A673 (cell line): ENCODE results near the gene CDC45. TPM values are rescaled to one million over a fixed set of nuclear protein-coding genes. Genes with fewer than 3 reads are reported as not detected.

ENCODE experiments used
- BruUV-seq: library from RNA; stranded (reverse); fragments of 400-500 nt; replicated peaks from 2 replicates; lab custom pipeline; 2021; lab: Mats Ljungman, UMichigan
- CTCF ChIA-PET: fragments of 300-600 bp; sonication (Branson Sonifier 250); formaldehyde crosslinking; loops from one replicate; lab custom pipeline; 2022; ENCODE audit warnings: antibody characterized with exemption; lab: Charles Lee
- POLR2A ChIA-PET: fragments of 300-600 bp; sonication (Branson Sonifier 250); formaldehyde crosslinking; loops from one replicate; lab custom pipeline; 2022; ENCODE audit warnings: antibody characterized with exemption; ENCODE audit not compliant: low non-redundant PET; lab: Charles Lee
- DNase-seq: peaks from one replicate; pipeline ENCODE4 v3.0.0-alpha.2; 2015; ENCODE audit warnings: low spot score
- H3K27ac ChIP-seq: fragments of 200-600 bp; sonication (generic); 2 replicates; pipeline ENCODE4 v1.5.1; 2016; ENCODE audit warnings: mixed run types, low read depth, mild to moderate bottlenecking, mixed read lengths, antibody characterized with exemption, low read length; ENCODE audit not compliant: poor library complexity, severe bottlenecking
- H3K27me3 ChIP-seq: fragments of 200-600 bp; sonication (generic); replicated peaks from 2 replicates; pipeline ENCODE4 v1.6.1; 2017; ENCODE audit warnings: mixed run types, low read depth, mild to moderate bottlenecking, mixed read lengths, antibody characterized with exemption, low read length; ENCODE audit not compliant: insufficient read depth, poor library complexity
- H3K36me3 ChIP-seq: fragments of 200-600 bp; sonication (generic); 2 replicates; pipeline ENCODE4 v1.6.1; 2016; ENCODE audit warnings: mixed run types, mild to moderate bottlenecking, mixed read lengths, antibody characterized with exemption, low read length; ENCODE audit not compliant: insufficient read depth, poor library complexity, severe bottlenecking
- H3K4me1 ChIP-seq: fragments of 200-600 bp; sonication (generic); 2 replicates; pipeline ENCODE4 v1.6.1; 2017; ENCODE audit warnings: mixed run types, mild to moderate bottlenecking, mixed read lengths, antibody characterized with exemption, low read length; ENCODE audit not compliant: insufficient read depth, poor library complexity, severe bottlenecking
- H3K4me3 ChIP-seq: fragments of 200-600 bp; sonication (generic); 2 replicates; pipeline ENCODE4 v1.5.1; 2016; ENCODE audit warnings: low read depth, mixed run types, mild to moderate bottlenecking, mixed read lengths, low read length; ENCODE audit not compliant: poor library complexity, severe bottlenecking
- H3K9me3 ChIP-seq: fragments of 200-600 bp; sonication (generic); 2 replicates; pipeline ENCODE4 v1.6.1; 2016; ENCODE audit warnings: mixed run types, low read depth, mild to moderate bottlenecking, mixed read lengths, antibody characterized with exemption, low read length; ENCODE audit not compliant: poor library complexity, severe bottlenecking
- EZH2 ChIP-seq: fragments of 200-600 bp; sonication (generic); IDR thresholded peaks from 2 replicates; pipeline ENCODE4 v1.6.1; 2017; ENCODE audit warnings: borderline replicate concordance, low read depth, mild to moderate bottlenecking, mixed read lengths, antibody characterized with exemption, low read length; ENCODE audit not compliant: poor library complexity, severe bottlenecking
- intact Hi-C: fragments of 100-400 bp; cut with micrococcal nuclease; formaldehyde crosslinking; loops from one replicate; pipeline ENCODE4 v1.10.0; 2022; ENCODE audit not compliant: unreplicated experiment
- total RNA-seq: library from RNA; stranded (reverse); gene quantifications from 2 replicates; pipeline ENCODE4 v1.2.3, GENCODE V29; 2021
- TF ChIP-seq, protein P1 (sequence below): fragments of 300-800, 200-600 bp; sonication (generic); conservative IDR thresholded peaks from 2 replicates; pipeline ENCODE4 v1.5.1; 2017; ENCODE audit warnings: low read depth, mild to moderate bottlenecking, antibody characterized with exemption, low read length, moderate library complexity, mixed read lengths

The CDC45 gene
- total RNA-seq, 1 experiment from 2014 or later: 79.2 TPM

GRCh38 chr22:19508024-19508776 is 28.5 kb downstream of the CDC45 start:
- no peak for TF ChIP-seq EZH2
- TF ChIP-seq, protein P1, sequence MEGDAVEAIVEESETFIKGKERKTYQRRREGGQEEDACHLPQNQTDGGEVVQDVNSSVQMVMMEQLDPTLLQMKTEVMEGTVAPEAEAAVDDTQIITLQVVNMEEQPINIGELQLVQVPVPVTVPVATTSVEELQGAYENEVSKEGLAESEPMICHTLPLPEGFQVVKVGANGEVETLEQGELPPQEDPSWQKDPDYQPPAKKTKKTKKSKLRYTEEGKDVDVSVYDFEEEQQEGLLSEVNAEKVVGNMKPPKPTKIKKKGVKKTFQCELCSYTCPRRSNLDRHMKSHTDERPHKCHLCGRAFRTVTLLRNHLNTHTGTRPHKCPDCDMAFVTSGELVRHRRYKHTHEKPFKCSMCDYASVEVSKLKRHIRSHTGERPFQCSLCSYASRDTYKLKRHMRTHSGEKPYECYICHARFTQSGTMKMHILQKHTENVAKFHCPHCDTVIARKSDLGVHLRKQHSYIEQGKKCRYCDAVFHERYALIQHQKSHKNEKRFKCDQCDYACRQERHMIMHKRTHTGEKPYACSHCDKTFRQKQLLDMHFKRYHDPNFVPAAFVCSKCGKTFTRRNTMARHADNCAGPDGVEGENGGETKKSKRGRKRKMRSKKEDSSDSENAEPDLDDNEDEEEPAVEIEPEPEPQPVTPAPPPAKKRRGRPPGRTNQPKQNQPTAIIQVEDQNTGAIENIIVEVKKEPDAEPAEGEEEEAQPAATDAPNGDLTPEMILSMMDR: no peak
- ChIA-PET CTCF (no interaction called here), POLR2A (interaction anchor here (0.6 kb wide), 1 partner anchor 20 kb away, joined by 17 read pairs; no protein-coding TSS in a partner anchor)
- DNase-seq: no peak
- Histone ChIP-seq H3K27me3 (no peaks in the 10 kb centered on the region), H3K27ac (no peak overlapping the region), H3K36me3 (peaks cover 32% of the 10 kb centered on the region), H3K4me3 (no peak overlapping the region), H3K9me3 (no peaks in the 10 kb centered on the region), H3K4me1 (no peaks in the 10 kb centered on the region)
- BruUV-seq: no TSS peak
- intact Hi-C loops: no loop called here

GRCh38 chr22:19509191-19509590 is 29.5 kb downstream of the CDC45 start:
- Histone ChIP-seq H3K9me3 (no peaks in the 10 kb centered on the region), H3K4me3 (no peak overlapping the region), H3K27ac (no peak overlapping the region), H3K36me3 (peaks cover 40% of the 10 kb centered on the region), H3K4me1 (no peaks in the 10 kb centered on the region), H3K27me3 (no peaks in the 10 kb centered on the region)
- ChIA-PET CTCF (no interaction called here), POLR2A (no interaction called here)
- BruUV-seq: no TSS peak
- TF ChIP-seq, protein P1: no peak
- TF ChIP-seq EZH2: no peak
- DNase-seq: no peak
- intact Hi-C loops: no loop called here

DNA sequence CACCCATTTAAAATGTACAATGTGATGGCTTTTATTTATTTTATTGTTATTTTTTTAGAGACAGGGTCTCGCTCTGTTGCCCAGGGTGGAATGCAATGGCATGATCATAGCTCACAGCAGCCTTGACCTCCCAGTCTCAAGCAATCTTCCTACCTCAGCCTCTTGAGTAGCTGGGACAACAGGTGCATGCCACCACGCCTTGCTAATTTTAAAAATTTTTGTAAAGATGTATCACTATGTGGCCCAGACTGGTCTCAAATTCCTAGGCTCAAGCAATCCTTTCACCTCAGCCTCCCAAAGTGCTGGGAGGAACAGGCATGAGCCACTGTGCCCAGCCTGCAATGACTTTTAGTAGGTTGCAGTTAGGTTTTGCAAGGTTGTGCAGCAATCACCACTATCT is 30.2 kb downstream of the CDC45 start:
- TF ChIP-seq EZH2: no peak
- TF ChIP-seq, protein P1: no peak
- H3K27ac ChIP-seq: no peak overlapping the region
- intact Hi-C loops: no loop called here
- H3K4me3 ChIP-seq: no peak overlapping the region
- no TSS peak for BruUV-seq
- no peak for DNase-seq
- no peaks in the 10 kb centered on the region for H3K4me1 ChIP-seq
- ChIA-PET CTCF (no interaction called here), POLR2A (no interaction called here)
- peaks cover 47% of the 10 kb centered on the region for H3K36me3 ChIP-seq
- H3K27me3 ChIP-seq: no peaks in the 10 kb centered on the region
- no peaks in the 10 kb centered on the region for H3K9me3 ChIP-seq
